ENCODE results near the gene SCAMP3. TPM values are rescaled to one million over a fixed set of nuclear protein-coding genes. Genes with fewer than 3 reads are reported as not detected.

Gene SCAMP3
- total and polyA plus RNA-seq, 8 donors, result 7.0 to 48.4 (median 28.7) TPM

GRCh38 chr1:155282488-155283091, 20.4 kb upstream of the SCAMP3 start:
- H3K4me3 ChIP-seq, result no peak overlapping the region
- TF ChIP-seq, protein P1, sequence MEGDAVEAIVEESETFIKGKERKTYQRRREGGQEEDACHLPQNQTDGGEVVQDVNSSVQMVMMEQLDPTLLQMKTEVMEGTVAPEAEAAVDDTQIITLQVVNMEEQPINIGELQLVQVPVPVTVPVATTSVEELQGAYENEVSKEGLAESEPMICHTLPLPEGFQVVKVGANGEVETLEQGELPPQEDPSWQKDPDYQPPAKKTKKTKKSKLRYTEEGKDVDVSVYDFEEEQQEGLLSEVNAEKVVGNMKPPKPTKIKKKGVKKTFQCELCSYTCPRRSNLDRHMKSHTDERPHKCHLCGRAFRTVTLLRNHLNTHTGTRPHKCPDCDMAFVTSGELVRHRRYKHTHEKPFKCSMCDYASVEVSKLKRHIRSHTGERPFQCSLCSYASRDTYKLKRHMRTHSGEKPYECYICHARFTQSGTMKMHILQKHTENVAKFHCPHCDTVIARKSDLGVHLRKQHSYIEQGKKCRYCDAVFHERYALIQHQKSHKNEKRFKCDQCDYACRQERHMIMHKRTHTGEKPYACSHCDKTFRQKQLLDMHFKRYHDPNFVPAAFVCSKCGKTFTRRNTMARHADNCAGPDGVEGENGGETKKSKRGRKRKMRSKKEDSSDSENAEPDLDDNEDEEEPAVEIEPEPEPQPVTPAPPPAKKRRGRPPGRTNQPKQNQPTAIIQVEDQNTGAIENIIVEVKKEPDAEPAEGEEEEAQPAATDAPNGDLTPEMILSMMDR (IDR thresholded peaks at IDR 0.05), result no peak
- WGBS, 5 donors, result 93 to 97% (median 95%) methylated on average over 27 to 29 of the region's 29 CpGs
- DNase-seq, result no peak
- H3K4me1 ChIP-seq, result peaks cover 7 to 15% (median 11%) of the 10 kb centered on the region in 4 donors
- no peaks in the 10 kb centered on the region for H3K9me3 ChIP-seq
- H3K36me3 ChIP-seq, result peaks cover 0 to 20% (median 8%) of the 10 kb centered on the region in 4 donors
- no peaks in the 10 kb centered on the region for H3K27me3 ChIP-seq
- H3K27ac ChIP-seq, result no peak overlapping the region
- intact Hi-C loops (cut with DNase I; ENCODE audit: low total_unique reads), result no loop called here

DNA sequence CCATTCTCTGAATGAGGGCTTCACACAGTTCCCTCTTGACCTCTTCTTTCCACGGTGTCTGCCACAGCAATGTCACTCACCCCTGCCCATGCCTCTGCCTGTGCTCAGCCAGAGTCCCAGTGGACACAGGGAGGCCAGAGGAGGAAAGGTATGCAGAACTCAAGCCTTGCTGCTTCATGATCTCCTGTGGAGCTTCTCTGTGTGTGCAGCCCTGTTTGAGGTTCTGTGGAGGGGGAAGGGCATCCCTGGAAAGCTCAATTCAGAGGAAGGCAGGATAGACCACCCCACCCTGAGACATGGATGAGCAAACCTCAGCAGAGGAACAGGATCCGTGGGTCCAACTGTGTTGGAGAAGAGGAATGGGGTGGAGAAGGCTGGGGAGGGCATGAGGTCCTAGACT, 17.1 kb upstream of the SCAMP3 start:
- H3K4me3 ChIP-seq, result no peak overlapping the region
- H3K9me3 ChIP-seq, result no peaks in the 10 kb centered on the region
- no peaks in the 10 kb centered on the region for H3K27me3 ChIP-seq
- intact Hi-C loops (cut with DNase I; ENCODE audit: low total_unique reads), result no loop called here
- WGBS, 5 donors, result 77 to 90% (median 87%) methylated on average over 2 of the region's 2 CpGs
- peaks cover 0 to 16% (median 3%) of the 10 kb centered on the region in 4 donors for H3K36me3 ChIP-seq
- H3K4me1 ChIP-seq, result peaks cover 7 to 24% (median 18%) of the 10 kb centered on the region in 4 donors
- TF ChIP-seq POLR2AphosphoS5 (IDR thresholded peaks at IDR 0.05) (no peak), POLR2A (IDR thresholded peaks at IDR 0.05) (no peak), EP300 (IDR thresholded peaks at IDR 0.05) (no peak)
- TF ChIP-seq, protein P1 (IDR thresholded peaks at IDR 0.05), result no peak
- no peak overlapping the region for H3K27ac ChIP-seq
- no peak for DNase-seq

GRCh38 chr1:155278689-155279160, 16.6 kb upstream of the SCAMP3 start:
- no peak overlapping the region for H3K27ac ChIP-seq
- intact Hi-C loops (cut with DNase I; ENCODE audit: low total_unique reads), result no loop called here
- TF ChIP-seq, protein P1 (IDR thresholded peaks at IDR 0.05), result peak in 1 of 7 experiments; percentile 5
- TF ChIP-seq POLR2AphosphoS5 (IDR thresholded peaks at IDR 0.05), result no peak

GRCh38 chr1:155277902-155278688, 15.9 kb upstream of the SCAMP3 start:
- TF ChIP-seq, protein P1 (IDR thresholded peaks at IDR 0.05), result peak in 2 of 7 experiments; percentile 9 to 27
- no peak for TF ChIP-seq POLR2AphosphoS5 (IDR thresholded peaks at IDR 0.05)
- Histone ChIP-seq H3K27ac (peak overlapping the region; percentile 61 to 83 (median 72)), H3K4me1 (peaks cover 11 to 30% (median 25%) of the 10 kb centered on the region in 4 donors), H3K4me3 (peak overlapping the region; percentile 73 to 93 (median 82)), H3K9me3 (no peaks in the 10 kb centered on the region), H3K36me3 (peaks cover 0 to 10% (median 2%) of the 10 kb centered on the region in 4 donors), H3K27me3 (no peaks in the 10 kb centered on the region)
- peak; percentile 52 to 87 for DNase-seq
- WGBS, 5 donors, result 0 to 2% (median 1%) methylated on average over 25 to 29 of the region's 29 CpGs
- intact Hi-C loops (cut with DNase I; ENCODE audit: low total_unique reads), result no loop called here

More at GRCh38 chr1:155278689-155279160, 16.6 kb upstream of the SCAMP3 start:
- WGBS, 5 donors, result 53 to 63% (median 60%) methylated on average over 10 of the region's 10 CpGs
- Histone ChIP-seq H3K27me3 (no peaks in the 10 kb centered on the region), H3K9me3 (no peaks in the 10 kb centered on the region), H3K36me3 (peaks cover 0 to 12% (median 2%) of the 10 kb centered on the region in 4 donors), H3K4me3 (peak overlapping the region in 2 of 4 donors; percentile 81 to 93), H3K4me1 (peaks cover 11 to 28% (median 22%) of the 10 kb centered on the region in 4 donors)
- DNase-seq, result no peak

Data from stomach (tissue), 9 donors.